K562 (cell line): Measurements from ENCODE around the gene TBXAS1. TPM values are rescaled to one million over a fixed set of nuclear protein-coding genes. Genes with fewer than 3 reads are reported as not detected.
A peak's percentile ranks its signal among the peaks of the same experiment; 100 is the strongest.

Source experiments
- ATF4 ChIP-seq: fragments of 450-650 bp; formaldehyde crosslinking; IDR thresholded peaks from 2 replicates; pipeline ENCODE4 v1.4.0; 2022; ENCODE audit warnings: mild to moderate bottlenecking, moderate library complexity
- CHCHD3 ChIP-seq: fragments of 250-450 bp; sonication (Bioruptor Pico); IDR thresholded peaks from 2 replicates; pipeline ENCODE4 v2.1.2; 2022; ENCODE audit warnings: mild to moderate bottlenecking
- FOXP1 ChIP-seq: sonication (generic); formaldehyde crosslinking; IDR thresholded peaks from 2 replicates; pipeline ENCODE4 v1.8.0; 2022; ENCODE audit warnings: mild to moderate bottlenecking, missing genetic modification reagents
- GATAD2B ChIP-seq: fragments of 450-650 bp; IDR thresholded peaks from 2 replicates; pipeline ENCODE4 v1.6.1; 2017; ENCODE audit warnings: mild to moderate bottlenecking, borderline replicate concordance
- HMGXB4 ChIP-seq: sonication (generic); formaldehyde crosslinking; IDR thresholded peaks from 2 replicates; pipeline ENCODE4 v1.8.1; 2023; ENCODE audit warnings: mild to moderate bottlenecking, missing genetic modification reagents
- IRF9 ChIP-seq: fragments of 450-650 bp; IDR thresholded peaks from 2 replicates; pipeline ENCODE4 v1.6.1; 2016; ENCODE audit warnings: missing biosample characterization, missing genetic modification characterization
- KHSRP ChIP-seq: fragments of 450-650 bp; IDR thresholded peaks from 2 replicates; pipeline ENCODE4 v1.6.1; 2017
- NCOA1 ChIP-seq: fragments of 450-650 bp; IDR thresholded peaks from 2 replicates; pipeline ENCODE4 v1.6.1; 2016; ENCODE audit warnings: low read depth
- RUNX1 ChIP-seq: sonication (generic); IDR thresholded peaks from 2 replicates; pipeline ENCODE4 v1.6.1; 2016; ENCODE audit warnings: antibody characterized with exemption, low read depth
- SUPT5H ChIP-seq: fragments of 450-650 bp; IDR thresholded peaks from 2 replicates; pipeline ENCODE4 v1.6.1; 2016
- ZBTB11 ChIP-seq, 3 experiments: fragments of 200-800 bp in 1 of 3; fragments of 250-450 bp in 1 of 3; fragments of 450-650 bp in 1 of 3; sonication (Bioruptor Pico) in 1 of 3; sonication (Bioruptor generic) in 1 of 3; formaldehyde crosslinking in 1 of 3; IDR thresholded peaks; 2 replicates each; pipeline versions ENCODE4 v1.6.1 to v1.8.0; 2016 to 2022; ENCODE audit warnings: mild to moderate bottlenecking in 2 of 3, missing genetic modification characterization in 2 of 3, missing compliant biosample characterization in 1 of 3, moderate library complexity in 1 of 3
- ZNF75A ChIP-seq: fragments of 450-650 bp; formaldehyde crosslinking; IDR thresholded peaks from 2 replicates; pipeline ENCODE4 v1.4.0; 2020; ENCODE audit warnings: mild to moderate bottlenecking
- polyA plus RNA-seq, 8 experiments: library from polyadenylated mRNA; depleted of rRNA in 4 of 8; stranded (reverse) in 5 of 8; unstranded in 3 of 8; fragments of >200 nt; fragmentation: Nextera tagmentation in 2 of 8; fragmentation: Illumina TruSeq in 1 of 8; extraction: Ambion mirVana in 2 of 8; extraction: Trizol in 1 of 8; gene quantifications; 2 replicates each; pipeline versions ENCODE4 v1.2.1 to v1.2.3, GENCODE V29; 2011 to 2014; ENCODE audit warnings: inconsistent platforms in 1 of 8, missing spikeins in 1 of 8
- total RNA-seq, 7 experiments: library from RNA; depleted of rRNA in 6 of 7; stranded (reverse); fragments of >200 nt in 6 of 7; fragmentation: Illumina TruSeq in 2 of 7; extraction: Trizol in 2 of 7; gene quantifications; 2 replicates each; pipeline versions ENCODE4 v1.2.1 to v1.2.3, GENCODE V29; 2011 to 2021; ENCODE audit warnings: low replicate concordance in 1 of 7
- TF ChIP-seq, protein P1 (sequence below): sonication (generic); formaldehyde crosslinking; IDR thresholded peaks from 2 replicates; pipeline ENCODE4 v1.8.0; 2023; ENCODE audit warnings: missing genetic modification reagents, mild to moderate bottlenecking, borderline replicate concordance

Gene TBXAS1
- total and polyA plus RNA-seq, 9 of the 15 experiments (the other 6 are each of a cell fraction or from before 2014, with no cell fraction given), result 1.1 to 8.3 (median 1.9) TPM

DNA sequence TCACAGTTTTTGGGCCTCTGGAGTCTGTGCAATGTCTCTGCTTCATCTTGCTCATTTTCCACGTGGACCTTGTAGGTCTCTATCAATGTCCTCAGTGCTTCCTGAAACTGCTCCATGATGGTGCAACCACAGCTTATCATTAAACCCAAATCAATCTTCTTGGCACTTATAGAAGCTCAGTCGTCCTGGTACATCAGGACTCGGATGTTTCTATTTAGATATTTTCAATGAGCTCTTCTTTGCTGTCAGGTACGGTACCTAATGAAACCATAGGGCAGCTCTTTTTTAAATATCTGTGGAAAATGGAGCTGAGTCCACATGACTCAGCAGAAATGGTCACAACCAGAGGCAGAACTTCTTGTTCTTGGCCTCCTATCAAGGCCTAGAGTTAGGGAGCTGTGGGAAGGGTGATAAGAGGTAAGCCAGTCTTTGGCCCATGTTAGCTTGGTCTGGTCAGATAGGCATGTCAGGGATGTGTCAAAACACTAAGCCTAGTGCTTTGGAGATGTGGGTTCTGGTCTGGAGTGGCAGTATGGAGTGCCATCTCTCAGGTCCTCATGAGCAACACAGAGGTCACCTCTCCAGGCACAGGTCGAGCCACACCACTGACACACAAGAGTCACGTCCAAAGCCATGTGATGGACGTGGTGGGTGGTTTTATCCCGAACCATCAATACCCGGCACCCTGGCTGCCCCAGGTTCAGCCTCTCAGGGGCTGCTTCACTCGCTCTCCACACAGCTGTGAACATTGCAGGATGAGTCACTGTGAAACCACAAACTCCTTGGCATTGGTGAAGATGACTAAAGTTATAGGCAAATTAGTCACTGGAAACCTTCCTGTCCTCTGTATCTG, 87.0 kb downstream of the TBXAS1 start (continued):
- TF ChIP-seq ZBTB11 (CRISPR knock-in tag; IDR thresholded peaks at IDR 0.05) (peak in 1 of 3 experiments; percentile 87; a peak in 2 of 6 replicates), RUNX1 (no peak; the same call in none of the 2 replicates), SUPT5H (peak; percentile 41; the same call in 1 of the 2 replicates), CHCHD3 (CRISPR knock-in tag) (no peak), ATF4 (CRISPR knock-in tag) (0 out of 2 replicates have a peak, but pooled peaks have one; percentile 59), FOXP1 (CRISPR knock-in tag) (0 out of 2 replicates have a peak, but pooled peaks have one; percentile 15), KHSRP (peak; percentile 37; the same call in 1 of the 2 replicates), NCOA1 (peak; percentile 87), GATAD2B (peak; percentile 88), HMGXB4 (CRISPR knock-in tag) (no peak), ZNF75A (CRISPR knock-in tag) (peak; percentile 74), IRF9 (no peak; the same call in 1 of the 2 replicates)
- TF ChIP-seq, protein P1, sequence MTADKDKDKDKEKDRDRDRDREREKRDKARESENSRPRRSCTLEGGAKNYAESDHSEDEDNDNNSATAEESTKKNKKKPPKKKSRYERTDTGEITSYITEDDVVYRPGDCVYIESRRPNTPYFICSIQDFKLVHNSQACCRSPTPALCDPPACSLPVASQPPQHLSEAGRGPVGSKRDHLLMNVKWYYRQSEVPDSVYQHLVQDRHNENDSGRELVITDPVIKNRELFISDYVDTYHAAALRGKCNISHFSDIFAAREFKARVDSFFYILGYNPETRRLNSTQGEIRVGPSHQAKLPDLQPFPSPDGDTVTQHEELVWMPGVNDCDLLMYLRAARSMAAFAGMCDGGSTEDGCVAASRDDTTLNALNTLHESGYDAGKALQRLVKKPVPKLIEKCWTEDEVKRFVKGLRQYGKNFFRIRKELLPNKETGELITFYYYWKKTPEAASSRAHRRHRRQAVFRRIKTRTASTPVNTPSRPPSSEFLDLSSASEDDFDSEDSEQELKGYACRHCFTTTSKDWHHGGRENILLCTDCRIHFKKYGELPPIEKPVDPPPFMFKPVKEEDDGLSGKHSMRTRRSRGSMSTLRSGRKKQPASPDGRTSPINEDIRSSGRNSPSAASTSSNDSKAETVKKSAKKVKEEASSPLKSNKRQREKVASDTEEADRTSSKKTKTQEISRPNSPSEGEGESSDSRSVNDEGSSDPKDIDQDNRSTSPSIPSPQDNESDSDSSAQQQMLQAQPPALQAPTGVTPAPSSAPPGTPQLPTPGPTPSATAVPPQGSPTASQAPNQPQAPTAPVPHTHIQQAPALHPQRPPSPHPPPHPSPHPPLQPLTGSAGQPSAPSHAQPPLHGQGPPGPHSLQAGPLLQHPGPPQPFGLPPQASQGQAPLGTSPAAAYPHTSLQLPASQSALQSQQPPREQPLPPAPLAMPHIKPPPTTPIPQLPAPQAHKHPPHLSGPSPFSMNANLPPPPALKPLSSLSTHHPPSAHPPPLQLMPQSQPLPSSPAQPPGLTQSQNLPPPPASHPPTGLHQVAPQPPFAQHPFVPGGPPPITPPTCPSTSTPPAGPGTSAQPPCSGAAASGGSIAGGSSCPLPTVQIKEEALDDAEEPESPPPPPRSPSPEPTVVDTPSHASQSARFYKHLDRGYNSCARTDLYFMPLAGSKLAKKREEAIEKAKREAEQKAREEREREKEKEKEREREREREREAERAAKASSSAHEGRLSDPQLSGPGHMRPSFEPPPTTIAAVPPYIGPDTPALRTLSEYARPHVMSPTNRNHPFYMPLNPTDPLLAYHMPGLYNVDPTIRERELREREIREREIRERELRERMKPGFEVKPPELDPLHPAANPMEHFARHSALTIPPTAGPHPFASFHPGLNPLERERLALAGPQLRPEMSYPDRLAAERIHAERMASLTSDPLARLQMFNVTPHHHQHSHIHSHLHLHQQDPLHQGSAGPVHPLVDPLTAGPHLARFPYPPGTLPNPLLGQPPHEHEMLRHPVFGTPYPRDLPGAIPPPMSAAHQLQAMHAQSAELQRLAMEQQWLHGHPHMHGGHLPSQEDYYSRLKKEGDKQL (CRISPR knock-in tag), result no peak
